Type B pancreatic cell (in vitro differentiated cells): ENCODE data around the gene PRKCQ. TPM values are rescaled to one million over a fixed set of nuclear protein-coding genes. Genes with fewer than 3 reads are reported as not detected.

ENCODE experiments used
- DNase-seq: peaks from one replicate; pipeline ENCODE4 v3.0.0; 2021; ENCODE audit warnings: mixed read lengths; ENCODE audit not compliant: unreplicated experiment; ENCODE audit errors: extremely low spot score
- H3K27ac Mint-ChIP-seq: 2 replicates; pipeline ENCODE4 v1.8.0; 2021; ENCODE audit warnings: mild to moderate bottlenecking, mixed read lengths
- H3K27me3 Mint-ChIP-seq: 2 replicates; pipeline ENCODE4 v1.8.0; 2021; ENCODE audit warnings: mixed read lengths
- H3K36me3 Mint-ChIP-seq: 2 replicates; pipeline ENCODE4 v1.8.0; 2021; ENCODE audit warnings: mixed read lengths
- H3K4me1 Mint-ChIP-seq: one replicate; pipeline ENCODE4 v1.8.0; 2021; ENCODE audit warnings: mixed read lengths; ENCODE audit not compliant: unreplicated experiment
- H3K4me3 Mint-ChIP-seq: 2 replicates; pipeline ENCODE4 v1.8.0; 2021; ENCODE audit warnings: mild to moderate bottlenecking, mixed read lengths
- H3K9me3 Mint-ChIP-seq: 2 replicates; pipeline ENCODE4 v1.8.0; 2021; ENCODE audit warnings: mixed read lengths
- CTCF ChIP-seq: fragments of 200-600 bp; sonication (generic); conservative IDR thresholded peaks from 2 replicates; pipeline ENCODE4 v1.5.0; 2021; ENCODE audit warnings: antibody characterized with exemption, mild to moderate bottlenecking
- total RNA-seq: library from RNA; stranded (reverse); gene quantifications from 2 replicates; pipeline ENCODE4 v1.2.1, GENCODE V29; 2021; ENCODE audit warnings: low replicate concordance

The PRKCQ gene
- total RNA-seq, 1 donor from 2014 or later = 2.0 TPM

GRCh38 chr10:6602700-6603084 lies 22.6 kb upstream of the PRKCQ start:
- no peak overlapping the region for H3K27ac Mint-ChIP-seq
- TF ChIP-seq CTCF = no peak
- H3K27me3 Mint-ChIP-seq = peaks cover 45% of the 10 kb centered on the region
- H3K36me3 Mint-ChIP-seq = no peaks in the 10 kb centered on the region
- H3K4me3 Mint-ChIP-seq = no peak overlapping the region
- H3K9me3 Mint-ChIP-seq = no peaks in the 10 kb centered on the region
- no peak for DNase-seq
- no peaks in the 10 kb centered on the region for H3K4me1 Mint-ChIP-seq

GRCh38 chr10:6602026-6602699 lies 22.1 kb upstream of the PRKCQ start:
- TF ChIP-seq CTCF = no peak

GRCh38 chr10:6601246-6601805 lies 21.2 kb upstream of the PRKCQ start:
- no peak overlapping the region for H3K27ac Mint-ChIP-seq
- no peak for DNase-seq
- H3K4me3 Mint-ChIP-seq = no peak overlapping the region
- H3K27me3 Mint-ChIP-seq = peaks cover 46% of the 10 kb centered on the region
- H3K4me1 Mint-ChIP-seq = no peaks in the 10 kb centered on the region
- no peaks in the 10 kb centered on the region for H3K9me3 Mint-ChIP-seq
- H3K36me3 Mint-ChIP-seq = no peaks in the 10 kb centered on the region
- no peak for TF ChIP-seq CTCF

More at GRCh38 chr10:6602026-6602699, 22.1 kb upstream of the PRKCQ start:
- Mint-ChIP-seq H3K27ac (no peak overlapping the region), H3K4me3 (no peak overlapping the region), H3K4me1 (no peaks in the 10 kb centered on the region), H3K36me3 (no peaks in the 10 kb centered on the region), H3K9me3 (no peaks in the 10 kb centered on the region), H3K27me3 (peaks cover 46% of the 10 kb centered on the region)
- no peak for DNase-seq

GRCh38 chr10:6600224-6600987 lies 20.3 kb upstream of the PRKCQ start:
- no peaks in the 10 kb centered on the region for H3K4me1 Mint-ChIP-seq
- TF ChIP-seq CTCF = no peak
- H3K4me3 Mint-ChIP-seq = no peak overlapping the region
- no peaks in the 10 kb centered on the region for H3K9me3 Mint-ChIP-seq
- no peak for DNase-seq
- no peaks in the 10 kb centered on the region for H3K36me3 Mint-ChIP-seq
- peaks cover 42% of the 10 kb centered on the region for H3K27me3 Mint-ChIP-seq
- H3K27ac Mint-ChIP-seq = no peak overlapping the region

GRCh38 chr10:6598679-6599078 lies 18.6 kb upstream of the PRKCQ start:
- H3K27me3 Mint-ChIP-seq = peaks cover 28% of the 10 kb centered on the region
- no peak overlapping the region for H3K27ac Mint-ChIP-seq
- H3K36me3 Mint-ChIP-seq = no peaks in the 10 kb centered on the region
- TF ChIP-seq CTCF = no peak
- no peak overlapping the region for H3K4me3 Mint-ChIP-seq
- no peaks in the 10 kb centered on the region for H3K9me3 Mint-ChIP-seq
- no peak for DNase-seq
- no peaks in the 10 kb centered on the region for H3K4me1 Mint-ChIP-seq
